PC-9 (cell line): Measurements from ENCODE around the gene KIF1C. TPM values are rescaled to one million over a fixed set of nuclear protein-coding genes. Genes with fewer than 3 reads are reported as not detected.
A peak's percentile ranks its signal among the peaks of the same experiment; 100 is the strongest.

Experiments used
- BruUV-seq: library from RNA; stranded (reverse); fragments of 400-500 nt; replicated peaks from 2 replicates; lab custom pipeline; 2021; lab: Mats Ljungman, UMichigan
- CTCF ChIA-PET: fragments of 300-600 bp; sonication (Branson Sonifier 250); formaldehyde crosslinking; loops from one replicate; lab custom pipeline; 2022; ENCODE audit warnings: antibody characterized with exemption; lab: Charles Lee
- POLR2A ChIA-PET: fragments of 300-600 bp; sonication (Branson Sonifier 250); formaldehyde crosslinking; loops from one replicate; lab custom pipeline; 2022; ENCODE audit warnings: antibody characterized with exemption; ENCODE audit not compliant: unreplicated experiment; lab: Charles Lee
- DNase-seq, 2 experiments: peaks; one replicate each; pipeline versions ENCODE4 v3.0.0 to v3.0.0-alpha.2; 2015 to 2022; ENCODE audit warnings: mixed read lengths in 1 of 2
- H2AFZ ChIP-seq: fragments of 200-600 bp; sonication (generic); 2 replicates; pipeline ENCODE4 v1.8.1; 2017; ENCODE audit warnings: antibody characterized with exemption
- H3F3A ChIP-seq: fragments of 200-600 bp; sonication (generic); 2 replicates; pipeline ENCODE4 v1.8.1; 2017; ENCODE audit warnings: antibody characterized with exemption, mild to moderate bottlenecking, low read depth; ENCODE audit not compliant: insufficient read depth
- H3K27ac ChIP-seq: fragments of 200-600 bp; sonication (generic); 2 replicates; pipeline ENCODE4 v1.6.1; 2016; ENCODE audit warnings: mixed run types
- H3K27me3 ChIP-seq: fragments of 200-600 bp; sonication (generic); 2 replicates; pipeline ENCODE4 v1.6.1; 2016; ENCODE audit warnings: low read depth, mixed run types; ENCODE audit not compliant: insufficient read depth
- H3K36me3 ChIP-seq: fragments of 200-600 bp; sonication (generic); 2 replicates; pipeline ENCODE4 v1.6.1; 2016; ENCODE audit warnings: low read depth, mixed run types
- H3K4me1 ChIP-seq: fragments of 200-600 bp; sonication (generic); replicated peaks from 2 replicates; pipeline ENCODE4 v1.6.1; 2016; ENCODE audit warnings: mixed run types; ENCODE audit not compliant: insufficient read depth
- H3K4me2 ChIP-seq: fragments of 200-600 bp; sonication (generic); 2 replicates; pipeline ENCODE4 v1.6.1; 2017; ENCODE audit warnings: mixed run types
- H3K4me3 ChIP-seq: fragments of 200-600 bp; sonication (generic); 2 replicates; pipeline ENCODE4 v1.6.1; 2016; ENCODE audit warnings: mixed run types
- H3K79me2 ChIP-seq: fragments of 200-600 bp; sonication (generic); 2 replicates; pipeline ENCODE4 v1.6.1; 2017; ENCODE audit warnings: low read depth, mixed run types
- H3K9me2 ChIP-seq: fragments of 200-600 bp; sonication (generic); 2 replicates; pipeline ENCODE4 v1.8.1; 2017; ENCODE audit warnings: mild to moderate bottlenecking; ENCODE audit not compliant: insufficient read depth
- H3K9me3 ChIP-seq: fragments of 200-600 bp; sonication (generic); 2 replicates; pipeline ENCODE4 v1.8.1; 2016; ENCODE audit warnings: low read depth; ENCODE audit not compliant: insufficient read depth
- H4K20me1 ChIP-seq: fragments of 200-600 bp; sonication (generic); 2 replicates; pipeline ENCODE4 v1.8.1; 2017; ENCODE audit not compliant: insufficient read depth
- EZH2 ChIP-seq: fragments of 200-600 bp; sonication (generic); IDR thresholded peaks from 2 replicates; pipeline ENCODE4 v1.8.0; 2017; ENCODE audit warnings: antibody characterized with exemption, low read depth
- intact Hi-C: fragments of 100-400 bp; cut with micrococcal nuclease; formaldehyde crosslinking; loops from one replicate; pipeline ENCODE4 v1.10.0; 2022; ENCODE audit not compliant: unreplicated experiment
- total RNA-seq: library from RNA; stranded (reverse); gene quantifications from 2 replicates; pipeline ENCODE4 v1.2.3, GENCODE V29; 2021
- TF ChIP-seq, protein P1 (sequence below): fragments of 200-600 bp; sonication (generic); conservative IDR thresholded peaks from 2 replicates; pipeline ENCODE4 v1.6.1; 2017; ENCODE audit warnings: mixed run types, antibody characterized with exemption, mild to moderate bottlenecking, moderate library complexity

KIF1C gene
- total RNA-seq, 1 experiment from 2014 or later, result 215 TPM

DNA sequence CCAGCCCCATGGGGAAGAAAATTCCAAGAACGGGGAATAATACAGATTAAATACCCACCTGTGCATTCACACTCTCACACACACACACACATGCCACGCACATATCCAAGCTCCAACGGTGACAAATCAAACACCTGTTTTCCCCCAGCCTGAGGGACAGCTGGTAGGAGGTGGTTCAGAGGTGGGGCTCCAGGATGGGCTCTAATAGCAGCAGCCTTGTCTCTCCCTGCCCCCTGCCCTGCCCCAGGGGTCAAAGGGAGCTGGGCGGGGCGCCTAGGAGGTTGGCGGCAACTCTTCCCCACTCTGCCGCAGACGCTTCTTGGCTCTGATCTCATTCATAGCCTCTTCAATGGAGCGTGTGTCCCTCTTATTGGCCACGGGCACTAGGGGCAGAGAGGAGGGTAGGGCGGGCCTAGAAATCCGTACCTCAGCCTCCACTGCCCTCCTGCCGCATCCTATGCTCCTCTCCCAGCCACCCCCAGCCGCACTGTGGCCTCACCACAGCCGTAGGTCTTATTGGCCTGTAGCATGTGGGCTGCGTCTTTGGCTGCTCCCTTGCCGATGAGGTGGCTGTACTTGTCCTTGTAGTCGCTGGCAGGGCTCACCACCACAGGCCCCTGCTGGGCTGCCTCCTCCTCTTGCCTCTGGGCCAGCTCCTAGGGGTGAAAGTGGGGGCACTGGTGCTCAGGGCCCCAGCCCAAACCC lies 38.3 kb upstream of the KIF1C start:
- intact Hi-C loops, result no loop called here
- H4K20me1 ChIP-seq, result no peaks in the 10 kb centered on the region
- H3K9me3 ChIP-seq, result no peaks in the 10 kb centered on the region
- POLR2A ChIA-PET, result interaction anchor here (0.6 kb wide), 1 partner anchor 100 kb away, joined by 4 read pairs; no protein-coding TSS in a partner anchor
- no peak overlapping the region for H3K4me2 ChIP-seq
- no peak for TF ChIP-seq EZH2
- TF ChIP-seq, protein P1, sequence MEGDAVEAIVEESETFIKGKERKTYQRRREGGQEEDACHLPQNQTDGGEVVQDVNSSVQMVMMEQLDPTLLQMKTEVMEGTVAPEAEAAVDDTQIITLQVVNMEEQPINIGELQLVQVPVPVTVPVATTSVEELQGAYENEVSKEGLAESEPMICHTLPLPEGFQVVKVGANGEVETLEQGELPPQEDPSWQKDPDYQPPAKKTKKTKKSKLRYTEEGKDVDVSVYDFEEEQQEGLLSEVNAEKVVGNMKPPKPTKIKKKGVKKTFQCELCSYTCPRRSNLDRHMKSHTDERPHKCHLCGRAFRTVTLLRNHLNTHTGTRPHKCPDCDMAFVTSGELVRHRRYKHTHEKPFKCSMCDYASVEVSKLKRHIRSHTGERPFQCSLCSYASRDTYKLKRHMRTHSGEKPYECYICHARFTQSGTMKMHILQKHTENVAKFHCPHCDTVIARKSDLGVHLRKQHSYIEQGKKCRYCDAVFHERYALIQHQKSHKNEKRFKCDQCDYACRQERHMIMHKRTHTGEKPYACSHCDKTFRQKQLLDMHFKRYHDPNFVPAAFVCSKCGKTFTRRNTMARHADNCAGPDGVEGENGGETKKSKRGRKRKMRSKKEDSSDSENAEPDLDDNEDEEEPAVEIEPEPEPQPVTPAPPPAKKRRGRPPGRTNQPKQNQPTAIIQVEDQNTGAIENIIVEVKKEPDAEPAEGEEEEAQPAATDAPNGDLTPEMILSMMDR, result no peak
- H3K79me2 ChIP-seq, result no peaks in the 10 kb centered on the region
- no peak for DNase-seq
- H3K36me3 ChIP-seq, result no peaks in the 10 kb centered on the region
- CTCF ChIA-PET, result no interaction called here
- H3K4me3 ChIP-seq, result no peak overlapping the region
- H3K27ac ChIP-seq, result no peak overlapping the region
- no peak overlapping the region for H2AFZ ChIP-seq
- H3K9me2 ChIP-seq, result no peaks in the 10 kb centered on the region
- H3K27me3 ChIP-seq, result no peaks in the 10 kb centered on the region
- no peaks in the 10 kb centered on the region for H3K4me1 ChIP-seq
- BruUV-seq, result no TSS peak
- peaks cover 16% of the 10 kb centered on the region; the same call in 1 of the 2 replicates for H3F3A ChIP-seq

DNA sequence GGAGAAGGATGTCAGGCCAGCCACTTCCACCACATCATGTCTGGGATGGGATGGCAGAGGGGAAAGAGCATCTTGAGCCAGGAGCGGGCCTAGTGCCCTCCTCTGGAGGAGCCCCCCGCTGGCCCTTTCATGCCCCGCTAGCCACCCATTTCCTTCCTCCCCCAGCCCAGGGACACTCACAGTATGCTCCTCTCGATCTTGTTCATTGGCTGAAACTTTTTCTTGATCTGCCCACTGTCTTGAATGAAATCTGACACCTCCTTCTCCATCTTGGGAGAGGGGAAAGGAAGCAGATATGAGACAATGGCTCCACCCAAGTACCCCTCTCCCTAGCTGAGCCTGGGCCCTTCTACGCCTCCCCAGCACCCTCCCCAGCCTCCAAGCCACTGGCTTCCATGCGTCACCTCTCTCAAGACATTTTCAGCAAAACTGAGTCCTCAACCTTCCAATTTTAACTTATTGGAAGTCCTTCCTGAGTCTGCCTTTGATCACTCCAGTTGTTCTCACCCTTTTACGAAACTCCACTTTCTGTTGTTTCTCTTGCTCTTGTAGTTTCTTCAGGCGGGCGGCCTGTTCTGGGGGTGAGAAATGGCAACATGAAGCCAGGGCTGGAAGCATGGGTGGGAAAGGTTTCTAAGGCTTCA lies 37.3 kb upstream of the KIF1C start:
- no peak for DNase-seq
- H3F3A ChIP-seq, result peaks cover 20% of the 10 kb centered on the region; the same call in 1 of the 2 replicates
- H3K27me3 ChIP-seq, result no peaks in the 10 kb centered on the region
- H3K4me2 ChIP-seq, result no peak overlapping the region
- peaks cover 6% of the 10 kb centered on the region for H3K79me2 ChIP-seq
- H2AFZ ChIP-seq, result no peak overlapping the region
- no peaks in the 10 kb centered on the region for H3K9me2 ChIP-seq
- no peaks in the 10 kb centered on the region for H3K9me3 ChIP-seq
- CTCF ChIA-PET, result no interaction called here
- POLR2A ChIA-PET, result no interaction called here
- no peaks in the 10 kb centered on the region for H3K36me3 ChIP-seq
- TF ChIP-seq, protein P1, result no peak
- no peaks in the 10 kb centered on the region for H3K4me1 ChIP-seq
- intact Hi-C loops, result no loop called here
- BruUV-seq, result no TSS peak
- H3K27ac ChIP-seq, result no peak overlapping the region
- no peaks in the 10 kb centered on the region for H4K20me1 ChIP-seq
- no peak overlapping the region for H3K4me3 ChIP-seq

DNA sequence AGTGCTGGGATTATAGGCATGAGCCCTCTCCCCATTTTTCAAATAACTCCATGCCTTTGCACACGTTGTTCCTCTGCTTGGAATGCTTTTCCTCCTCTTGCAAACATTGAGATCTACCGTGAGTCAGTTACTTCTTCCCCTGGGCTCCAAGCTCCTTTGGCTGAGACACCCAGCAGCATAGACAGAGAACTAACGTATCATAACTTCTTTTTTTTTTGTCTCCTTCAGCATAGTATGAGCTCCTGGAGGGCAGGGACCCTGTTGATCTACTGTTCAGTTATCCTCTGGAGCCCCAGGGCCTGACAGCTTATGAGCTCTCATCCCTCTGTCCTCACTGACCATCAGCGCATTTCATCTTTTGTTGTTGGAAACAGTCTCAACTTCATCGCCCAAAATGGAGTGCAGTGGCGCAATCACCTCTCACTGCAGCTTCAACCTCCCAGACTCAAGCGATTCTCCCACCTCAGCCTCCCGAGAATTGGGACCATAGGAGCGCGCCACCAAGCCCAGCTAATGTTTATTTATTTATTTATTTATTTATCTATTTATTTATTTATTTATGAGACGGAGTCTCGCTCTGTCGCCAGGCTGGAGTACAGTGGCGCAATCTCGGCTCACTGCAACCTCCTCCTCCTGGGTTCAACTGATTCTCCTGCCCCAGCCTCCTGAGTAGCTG lies 32.3 kb upstream of the KIF1C start:
- H4K20me1 ChIP-seq, result no peaks in the 10 kb centered on the region
- H3K27ac ChIP-seq, result no peak overlapping the region
- peaks cover 25% of the 10 kb centered on the region for H3K4me1 ChIP-seq
- peak in 1 of 2 experiments; percentile 24 for DNase-seq
- H3K9me3 ChIP-seq, result no peaks in the 10 kb centered on the region
- H3F3A ChIP-seq, result peaks cover 53% of the 10 kb centered on the region
- ChIA-PET CTCF (interaction anchor here (1.1 to 2.5 kb wide), 2 partner anchors 13 to 56 kb away, joined by 4 to 16 read pairs; no protein-coding TSS in a partner anchor), POLR2A (interaction anchor here (0.6 to 0.7 kb wide), 2 partner anchors 17 to 52 kb away, joined by 3 read pairs; partner anchors contain the start of gene PFN1)
- no peaks in the 10 kb centered on the region; the same call in 1 of the 2 replicates for H3K36me3 ChIP-seq
- H2AFZ ChIP-seq, result no peak overlapping the region
- TF ChIP-seq, protein P1, result no peak
- no peak for TF ChIP-seq EZH2
- no peaks in the 10 kb centered on the region for H3K27me3 ChIP-seq
- BruUV-seq, result no TSS peak
- H3K9me2 ChIP-seq, result no peaks in the 10 kb centered on the region
- H3K4me2 ChIP-seq, result no peak overlapping the region
- intact Hi-C loops, result no loop called here
- H3K79me2 ChIP-seq, result peaks cover 41% of the 10 kb centered on the region
- H3K4me3 ChIP-seq, result no peak overlapping the region
